GM12891 (cell line): ENCODE results near the gene EBP.

Source experiments
- DNase-seq: peaks from one replicate; pipeline ENCODE4 v3.0.0; 2011; ENCODE audit warnings: low spot score; ENCODE audit not compliant: insufficient read length
- FAIRE-seq: peaks from 2 replicates; lab custom pipeline; 2011; peaks lifted over from hg19 to GRCh38; lab: Jason Lieb, UNC
- PAX5 ChIP-seq: IDR thresholded peaks from 2 replicates; pipeline ENCODE4 v1.6.1; 2011; ENCODE audit warnings: low read length, moderate library complexity, mild to moderate bottlenecking; ENCODE audit not compliant: insufficient read depth, severe bottlenecking
- POLR2A ChIP-seq: IDR thresholded peaks from 2 replicates; pipeline ENCODE4 v1.6.1; 2011; ENCODE audit warnings: low read depth, low read length, control low read depth
- POLR2AphosphoS5 ChIP-seq: IDR thresholded peaks from 2 replicates; pipeline ENCODE4 v1.6.1; 2011; ENCODE audit warnings: low read depth, low read length, control low read depth
- POU2F2 ChIP-seq: IDR thresholded peaks from 2 replicates; pipeline ENCODE4 v1.6.1; 2011; ENCODE audit warnings: low read depth, mild to moderate bottlenecking, control low read depth, low read length, moderate library complexity
- SPI1 ChIP-seq: IDR thresholded peaks from 2 replicates; pipeline ENCODE4 v1.6.1; 2011; ENCODE audit warnings: low read depth, low read length, control low read depth
- TAF1 ChIP-seq: IDR thresholded peaks from 2 replicates; pipeline ENCODE4 v1.6.1; 2011; ENCODE audit warnings: low read depth, low read length, control low read depth

The EBP gene

GRCh38 chrX:48491809-48492208 is 29.8 kb upstream of the EBP start:
- DNase-seq (no peak), FAIRE-seq (peak; percentile 26)
- no peak for TF ChIP-seq PAX5
- no peak for TF ChIP-seq TAF1
- no peak for TF ChIP-seq POU2F2
- no peak for TF ChIP-seq SPI1
- TF ChIP-seq POLR2AphosphoS5, result no peak
- no peak for TF ChIP-seq POLR2A

DNA sequence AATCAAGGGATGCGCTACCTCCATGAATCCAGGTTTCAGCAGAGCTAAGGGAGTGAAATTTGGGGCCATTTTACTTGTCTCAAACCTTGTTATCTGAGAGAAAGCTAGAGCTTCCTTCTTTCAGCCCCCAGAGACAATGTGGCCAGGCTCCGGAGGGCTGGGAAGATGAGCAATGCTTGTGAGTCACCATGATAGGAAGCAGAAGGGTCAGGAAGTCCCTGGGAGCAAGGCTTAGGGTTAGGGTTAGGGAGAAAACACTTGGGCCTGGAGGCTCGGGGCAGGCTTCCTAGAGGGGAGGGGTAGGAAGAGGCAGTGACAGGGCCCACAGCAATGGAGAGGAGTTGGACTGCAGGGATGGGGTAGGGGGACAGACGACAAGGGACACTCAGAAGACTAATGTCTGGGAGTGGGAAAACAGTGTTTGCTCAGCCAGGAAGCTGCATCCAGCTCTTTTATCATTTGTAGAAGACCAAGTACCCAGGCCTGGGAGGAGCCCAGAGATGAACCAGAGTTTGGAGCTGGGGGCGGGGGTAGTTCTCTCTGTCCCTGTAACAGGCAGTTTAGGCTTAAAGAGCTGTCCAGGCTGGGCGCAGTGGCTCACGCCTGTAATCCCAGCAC is 29.2 kb upstream of the EBP start:
- TF ChIP-seq SPI1 (no peak), POU2F2 (no peak)
- no peak for DNase-seq
- FAIRE-seq, result no peak

GRCh38 chrX:48493890-48494364 is 27.7 kb upstream of the EBP start:
- TF ChIP-seq POLR2A (no peak), POU2F2 (no peak), SPI1 (no peak), PAX5 (no peak), TAF1 (no peak), POLR2AphosphoS5 (no peak)
- no peak for DNase-seq
- FAIRE-seq, result peak; percentile 83

DNA sequence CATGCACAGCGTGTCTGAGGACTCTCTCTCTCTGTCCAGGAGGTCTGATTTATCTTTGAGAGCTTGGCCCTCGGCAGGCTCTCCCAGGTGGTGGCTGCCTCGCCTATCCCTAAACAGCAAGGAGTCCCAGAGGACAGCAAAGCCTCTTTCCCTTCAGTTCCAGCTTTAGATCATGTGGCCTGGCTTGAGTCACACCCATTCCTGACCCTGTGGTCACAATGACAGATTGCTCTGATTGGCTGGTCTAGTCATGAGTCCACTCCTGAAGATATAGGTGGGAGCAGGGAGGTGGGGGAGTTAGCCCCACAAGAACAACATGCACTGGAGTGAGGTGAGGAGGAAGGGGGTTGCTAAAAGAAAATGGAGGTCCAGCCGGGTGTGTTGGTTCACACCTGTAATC is 24.9 kb upstream of the EBP start:
- FAIRE-seq (peak; percentile 85), DNase-seq (no peak)
- no peak for TF ChIP-seq PAX5
- no peak for TF ChIP-seq POLR2A
- TF ChIP-seq POU2F2, result no peak
- no peak for TF ChIP-seq SPI1
- no peak for TF ChIP-seq TAF1
- TF ChIP-seq POLR2AphosphoS5, result no peak

GRCh38 chrX:48497871-48498270 is 23.7 kb upstream of the EBP start:
- FAIRE-seq (no peak), DNase-seq (no peak)
- TF ChIP-seq SPI1, result no peak
- TF ChIP-seq PAX5, result no peak

- no peak for DNase-seq
- no peak for FAIRE-seq
- TF ChIP-seq SPI1, result no peak
- no peak for TF ChIP-seq POLR2AphosphoS5
- TF ChIP-seq TAF1, result no peak
- TF ChIP-seq POLR2A, result no peak
- no peak for TF ChIP-seq POU2F2
- TF ChIP-seq PAX5, result no peak
Measured at GRCh38 chrX:48498374-48498809, 23.2 kb upstream of the EBP start.

DNA sequence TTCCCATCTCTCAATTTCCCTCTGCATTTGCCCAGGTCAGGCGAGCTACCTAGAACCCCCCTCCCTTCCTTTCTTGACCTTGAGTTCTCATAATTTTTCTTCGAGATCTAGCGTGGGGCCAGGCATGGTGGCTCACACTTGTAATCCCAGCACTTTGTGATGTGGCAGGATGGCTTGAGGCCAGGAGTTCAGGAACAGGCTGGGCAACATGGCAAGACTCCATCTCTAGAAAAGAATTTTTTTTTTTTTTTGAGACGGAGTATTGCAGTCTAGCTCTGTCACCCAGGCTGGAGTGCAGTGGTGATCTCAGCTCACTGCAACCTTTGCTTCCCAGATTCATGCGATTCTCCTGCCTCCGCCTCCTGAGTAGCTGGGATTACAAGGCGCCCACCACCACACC is 17.3 kb upstream of the EBP start:
- no peak for TF ChIP-seq PAX5
- TF ChIP-seq POLR2A, result no peak
- TF ChIP-seq TAF1, result no peak
- TF ChIP-seq POU2F2, result no peak
- TF ChIP-seq SPI1, result no peak
- no peak for TF ChIP-seq POLR2AphosphoS5
- DNase-seq, result no peak
- no peak for FAIRE-seq

DNA sequence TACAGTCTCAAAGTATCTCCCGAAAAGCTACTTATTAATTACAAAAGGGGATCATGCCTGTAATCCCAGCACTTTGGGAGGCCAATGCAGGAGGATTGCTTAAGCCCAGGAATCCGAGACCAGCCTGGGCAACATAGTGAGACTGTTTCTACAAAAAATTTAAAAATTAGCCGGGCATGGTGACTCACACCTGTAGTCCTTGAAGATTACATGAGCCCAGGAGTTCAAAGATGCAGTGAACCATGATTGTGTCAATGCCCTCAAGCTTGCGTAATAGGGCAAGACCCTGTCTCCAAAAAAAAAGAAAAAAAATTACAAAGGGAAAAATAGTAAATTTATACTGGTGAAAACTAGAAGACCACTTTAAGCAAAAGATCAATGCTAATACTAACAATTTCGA is 16.1 kb upstream of the EBP start:
- FAIRE-seq (no peak), DNase-seq (no peak)
- TF ChIP-seq POLR2A (no peak), POLR2AphosphoS5 (no peak), POU2F2 (no peak), TAF1 (no peak), SPI1 (no peak), PAX5 (no peak)

DNA sequence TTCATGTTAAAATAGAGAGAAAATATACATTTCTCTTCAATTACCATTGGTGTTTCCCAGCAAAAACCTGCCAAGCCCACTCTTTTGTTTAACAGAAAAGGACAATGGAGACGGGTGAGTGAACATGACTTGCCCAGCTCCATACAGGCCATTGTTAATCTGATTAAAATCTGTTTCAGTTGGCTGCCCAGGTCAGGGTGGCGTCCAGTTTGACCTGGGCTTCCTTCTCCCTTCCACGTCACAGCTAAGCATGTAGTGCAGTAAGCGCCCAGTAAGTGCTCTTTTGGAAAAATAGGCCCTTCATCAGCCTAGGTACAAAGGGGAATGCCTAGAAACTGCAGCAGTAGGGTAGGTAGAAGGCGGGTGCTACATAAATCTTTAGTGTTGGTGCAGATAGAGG is 14.4 kb upstream of the EBP start:
- TF ChIP-seq PAX5 (no peak), SPI1 (no peak)
- no peak for FAIRE-seq
- DNase-seq, result no peak

DNA sequence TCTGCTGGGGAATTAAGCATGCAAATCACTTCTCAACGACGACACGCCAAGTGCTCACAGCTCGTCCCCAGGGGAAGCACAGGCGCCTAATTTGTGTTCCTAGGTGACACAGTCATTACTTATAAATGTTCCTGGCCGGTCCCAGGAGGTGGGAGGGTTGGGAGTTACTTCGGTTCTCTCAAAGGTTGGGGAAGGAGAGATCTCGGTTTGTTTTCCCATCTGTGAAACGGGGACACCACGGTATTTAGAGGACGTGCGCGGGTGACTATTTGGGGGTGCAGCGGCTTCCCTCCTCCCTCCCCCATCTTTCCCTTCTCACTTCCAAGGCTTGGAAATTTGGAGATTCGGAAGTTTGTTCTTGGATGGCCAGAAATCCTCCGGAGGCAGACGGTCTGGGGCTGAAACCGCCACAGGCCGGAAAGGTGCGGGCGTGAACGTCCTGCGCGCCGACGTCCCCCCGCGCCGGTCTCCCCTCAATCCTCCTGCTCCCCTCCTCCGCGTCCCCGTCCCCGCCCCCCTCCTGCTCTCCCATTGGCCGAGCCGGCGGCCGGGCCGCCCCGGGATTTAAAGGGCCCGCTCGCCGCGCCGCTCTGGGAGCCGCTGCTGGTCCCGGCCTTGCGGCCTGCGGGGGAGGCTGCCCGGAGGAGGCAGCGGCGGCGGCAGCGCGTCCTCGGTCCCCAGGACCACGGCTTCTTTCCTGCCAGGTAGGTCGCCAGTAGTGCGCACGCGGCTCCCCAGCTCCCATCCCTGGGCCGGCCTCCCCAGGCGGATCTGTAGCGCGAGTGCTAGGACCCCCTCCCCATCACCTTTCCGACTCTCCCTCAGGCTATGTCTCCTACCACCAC is 13.0 kb upstream of the EBP start, which contains the start of gene PORCN:
Gene PORCN (plus strand): TSS at position 593 of the 845 bp plus-strand sequence. CDS start 829 bp downstream, outside the sequence.
- TF ChIP-seq POU2F2, result peak; percentile 73; the same call in 1 of the 2 replicates
- no peak for TF ChIP-seq SPI1
- peak; percentile 61 for TF ChIP-seq POLR2A
- no peak for TF ChIP-seq TAF1
- 0 out of 2 replicates have a peak, but pooled peaks have one; percentile 51 for TF ChIP-seq POLR2AphosphoS5
- TF ChIP-seq PAX5, result no peak
- FAIRE-seq, result peak; percentile 93
- DNase-seq, result peak; percentile 92
